B cell (primary cell): Measurements from ENCODE around the gene DIP2B.

ENCODE experiments used
- EZH2 ChIP-seq: IDR thresholded peaks from 2 replicates; pipeline ENCODE4 v1.6.1; 2012; ENCODE audit warnings: borderline replicate concordance, low read depth, mild to moderate bottlenecking, moderate library complexity, low read length; ENCODE audit not compliant: insufficient read depth, poor library complexity, severe bottlenecking
- TF ChIP-seq, protein P1 (sequence below): fragments of 200-600 bp; IDR thresholded peaks from one replicate; pipeline ENCODE4 v1.8.0; 2022; ENCODE audit warnings: antibody characterized with exemption, mild to moderate bottlenecking

DNA sequence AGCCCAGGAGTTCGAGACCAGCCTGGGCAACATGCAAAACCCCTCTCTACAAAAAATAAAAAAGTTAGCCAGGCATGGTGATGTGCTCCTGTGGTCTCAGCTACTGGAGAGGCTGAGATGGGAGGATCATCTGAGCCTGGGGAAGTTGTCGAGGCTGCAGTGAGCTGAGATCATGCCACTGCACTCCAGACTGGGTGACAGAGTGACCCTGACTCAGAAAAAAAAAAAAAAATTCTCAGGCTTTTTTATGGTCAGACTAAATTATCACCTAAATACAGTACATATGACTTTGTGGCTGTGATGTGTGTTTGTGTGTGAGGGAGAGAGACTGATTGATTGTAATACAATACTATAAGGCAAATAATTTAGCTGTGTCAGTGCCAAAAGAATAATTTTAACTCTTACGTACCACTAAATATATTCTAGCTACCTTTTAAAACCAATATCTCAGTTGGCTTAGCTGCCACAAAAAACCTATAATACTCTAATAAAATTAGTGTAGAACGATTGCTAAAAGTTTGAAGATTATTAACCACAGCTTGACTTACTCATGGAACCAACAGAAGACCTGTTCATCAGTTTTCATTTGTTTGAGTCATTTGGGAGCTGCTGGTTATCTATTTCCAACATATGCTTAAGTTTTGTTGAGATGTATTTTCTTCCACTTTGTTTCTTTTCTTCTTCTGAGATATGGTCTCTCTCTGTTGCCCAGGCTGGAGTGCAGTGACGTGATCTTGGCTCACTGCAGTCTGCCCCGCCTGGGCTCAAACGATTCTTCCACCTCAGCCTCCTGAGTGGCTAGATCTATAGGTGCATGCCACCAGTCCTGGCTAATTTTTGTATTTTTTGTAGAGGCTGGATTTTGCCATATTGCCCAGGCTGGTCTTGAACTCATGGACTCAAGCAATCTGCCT is 58.0 kb downstream of the DIP2B start:
- TF ChIP-seq, protein P1, sequence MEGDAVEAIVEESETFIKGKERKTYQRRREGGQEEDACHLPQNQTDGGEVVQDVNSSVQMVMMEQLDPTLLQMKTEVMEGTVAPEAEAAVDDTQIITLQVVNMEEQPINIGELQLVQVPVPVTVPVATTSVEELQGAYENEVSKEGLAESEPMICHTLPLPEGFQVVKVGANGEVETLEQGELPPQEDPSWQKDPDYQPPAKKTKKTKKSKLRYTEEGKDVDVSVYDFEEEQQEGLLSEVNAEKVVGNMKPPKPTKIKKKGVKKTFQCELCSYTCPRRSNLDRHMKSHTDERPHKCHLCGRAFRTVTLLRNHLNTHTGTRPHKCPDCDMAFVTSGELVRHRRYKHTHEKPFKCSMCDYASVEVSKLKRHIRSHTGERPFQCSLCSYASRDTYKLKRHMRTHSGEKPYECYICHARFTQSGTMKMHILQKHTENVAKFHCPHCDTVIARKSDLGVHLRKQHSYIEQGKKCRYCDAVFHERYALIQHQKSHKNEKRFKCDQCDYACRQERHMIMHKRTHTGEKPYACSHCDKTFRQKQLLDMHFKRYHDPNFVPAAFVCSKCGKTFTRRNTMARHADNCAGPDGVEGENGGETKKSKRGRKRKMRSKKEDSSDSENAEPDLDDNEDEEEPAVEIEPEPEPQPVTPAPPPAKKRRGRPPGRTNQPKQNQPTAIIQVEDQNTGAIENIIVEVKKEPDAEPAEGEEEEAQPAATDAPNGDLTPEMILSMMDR = no peak
- TF ChIP-seq EZH2 = no peak
